Measurements from ENCODE around the gene TIMM50. TPM values are rescaled to one million over a fixed set of nuclear protein-coding genes. Genes with fewer than 3 reads are reported as not detected.
"Not testable (repeated sequence)": the region's sequence is repeated elsewhere in the genome, so short reads cannot be mapped to it uniquely, and the experiment has no call there.

Gene TIMM50
- total RNA-seq, 4 donors from 2014 or later: 35.0 to 41.9 (median 37.1) TPM

- intact Hi-C loops (cut with DNase I; ENCODE audit: low total_unique reads): loop anchor here (10.0 kb wide), 1 partner anchor 87 kb away; the partner anchor contains the start of gene EID2B
- no peak overlapping the region for H3K4me3 ChIP-seq (ENCODE audit: low read depth, poor library complexity, severe bottlenecking)
- DNase-seq (ENCODE audit: low spot score in 2 of 2): no peak
- WGBS, 2 donors: 68 to 70% methylated on average over 3 of the region's 3 CpGs
- TF ChIP-seq POLR2A (IDR thresholded peaks at IDR 0.05) (no peak), CTCF (IDR thresholded peaks at IDR 0.05) (no peak)
Observed at GRCh38 chr19:39448271-39448670, 32.4 kb upstream of the TIMM50 start.

- DNase-seq (ENCODE audit: low spot score in 2 of 2): no peak
- no peak for TF ChIP-seq POLR2A (IDR thresholded peaks at IDR 0.05)
- no peak for TF ChIP-seq CTCF (IDR thresholded peaks at IDR 0.05)
- intact Hi-C loops (cut with DNase I; ENCODE audit: low total_unique reads): loop anchor here (10.0 kb wide), 1 partner anchor 86 kb away; the partner anchor contains the start of gene EID2B
- no peak overlapping the region for H3K4me3 ChIP-seq (ENCODE audit: low read depth, poor library complexity, severe bottlenecking)
- 75 to 79% methylated on average over 8 of the region's 8 CpGs for WGBS, 2 donors
Observed at GRCh38 chr19:39449116-39449797, 31.4 kb upstream of the TIMM50 start.

- intact Hi-C loops (cut with DNase I; ENCODE audit: low total_unique reads); DNase-seq (ENCODE audit: low spot score in 2 of 2); H3K4me3 ChIP-seq (ENCODE audit: low read depth, poor library complexity, severe bottlenecking): not testable (repeated sequence)
- WGBS, 2 donors: 95 to 97% methylated on average over 8 of the region's 8 CpGs
Observed at GRCh38 chr19:39451257-39451656, 29.4 kb upstream of the TIMM50 start.

GRCh38 chr19:39463403-39463802 is 17.2 kb upstream of the TIMM50 start:
- DNase-seq (ENCODE audit: low spot score in 2 of 2): no peak
- TF ChIP-seq CTCF (IDR thresholded peaks at IDR 0.05) (no peak), POLR2A (IDR thresholded peaks at IDR 0.05) (no peak)
- H3K4me3 ChIP-seq (ENCODE audit: low read depth, poor library complexity, severe bottlenecking): no peak overlapping the region
- intact Hi-C loops (cut with DNase I; ENCODE audit: low total_unique reads): no loop called here
- WGBS, 2 donors: 71 to 94% methylated on average over 3 of the region's 3 CpGs

GRCh38 chr19:39465956-39466747 is 14.5 kb upstream of the TIMM50 start:
- intact Hi-C loops (cut with DNase I; ENCODE audit: low total_unique reads): no loop called here
- no peak overlapping the region for H3K4me3 ChIP-seq (ENCODE audit: low read depth, poor library complexity, severe bottlenecking)
- WGBS, 2 donors: 92 to 93% methylated on average over 18 of the region's 18 CpGs
- TF ChIP-seq POLR2A (IDR thresholded peaks at IDR 0.05) (no peak), CTCF (IDR thresholded peaks at IDR 0.05) (no peak)
- no peak for DNase-seq (ENCODE audit: low spot score in 2 of 2)

GRCh38 chr19:39467941-39468340 is 12.7 kb upstream of the TIMM50 start:
- H3K4me3 ChIP-seq (ENCODE audit: low read depth, poor library complexity, severe bottlenecking): no peak overlapping the region
- TF ChIP-seq POLR2A (IDR thresholded peaks at IDR 0.05) (no peak), CTCF (IDR thresholded peaks at IDR 0.05) (no peak)
- no peak for DNase-seq (ENCODE audit: low spot score in 2 of 2)
- intact Hi-C loops (cut with DNase I; ENCODE audit: low total_unique reads): no loop called here
- WGBS, 2 donors: 91 to 95% methylated on average over 7 of the region's 7 CpGs

Data from lower leg skin (tissue), 4 donors.